Keratinocyte (primary cell): ENCODE results near the gene POU2F2. TPM values are rescaled to one million over a fixed set of nuclear protein-coding genes. Genes with fewer than 3 reads are reported as not detected.

Experiments used
- DNase-seq: peaks from one replicate; pipeline ENCODE4 v3.0.0-alpha.2; 2011; ENCODE audit warnings: low read depth, missing footprints, low spot score
- FAIRE-seq: peaks from 2 replicates; lab custom pipeline; 2011; peaks lifted over from hg19 to GRCh38; lab: Jason Lieb, UNC
- H2AFZ ChIP-seq: 2 replicates; pipeline ENCODE4 v1.6.0; 2012; ENCODE audit warnings: low read length, control low read depth, inconsistent platforms; ENCODE audit not compliant: control insufficient read depth
- H3K27ac ChIP-seq: 2 replicates; pipeline ENCODE4 v1.5.1; 2011; ENCODE audit warnings: low read length; ENCODE audit not compliant: control insufficient read depth, insufficient read depth
- H3K27me3 ChIP-seq: 3 replicates; pipeline ENCODE4 v1.6.0; 2011; ENCODE audit warnings: low read length; ENCODE audit not compliant: control insufficient read depth, insufficient read depth; ENCODE audit errors: extremely low read depth
- H3K36me3 ChIP-seq, 2 experiments: 2 replicates in 1 of 2; 3 replicates in 1 of 2; pipeline ENCODE4 v1.5.1; 2011; ENCODE audit warnings: low read length in 2 of 2, mild to moderate bottlenecking in 1 of 2; ENCODE audit not compliant: control insufficient read depth in 2 of 2, insufficient read depth in 2 of 2; ENCODE audit errors: extremely low read depth in 1 of 2
- H3K4me1 ChIP-seq: 3 replicates; pipeline ENCODE4 v1.5.1; 2011; ENCODE audit warnings: low read length; ENCODE audit not compliant: control insufficient read depth, insufficient read depth; ENCODE audit errors: extremely low read depth
- H3K4me2 ChIP-seq: 3 replicates; pipeline ENCODE4 v1.6.0; 2011; ENCODE audit warnings: low read depth, low read length; ENCODE audit not compliant: control insufficient read depth, insufficient read depth; ENCODE audit errors: extremely low read depth
- H3K4me3 ChIP-seq, 3 experiments: fragments of 200-600 bp in 1 of 3; sonication (generic) in 1 of 3; 2 replicates in 2 of 3; 3 replicates in 1 of 3; pipeline ENCODE4 v1.5.1; 2011 to 2016; ENCODE audit warnings: low read length in 3 of 3, mild to moderate bottlenecking in 3 of 3, control low read depth in 2 of 3, inconsistent platforms in 1 of 3, low read depth in 1 of 3, mixed read lengths in 1 of 3, mixed run types in 1 of 3, moderate library complexity in 1 of 3; ENCODE audit not compliant: control insufficient read depth in 2 of 3, insufficient read depth in 2 of 3; ENCODE audit errors: extremely low read depth in 1 of 3
- H3K79me2 ChIP-seq: 2 replicates; pipeline ENCODE4 v1.6.0; 2012; ENCODE audit warnings: low read length; ENCODE audit not compliant: control insufficient read depth, insufficient read depth
- H3K9ac ChIP-seq: 3 replicates; pipeline ENCODE4 v1.6.0; 2011; ENCODE audit warnings: low read length; ENCODE audit not compliant: control insufficient read depth, insufficient read depth; ENCODE audit errors: extremely low read depth
- H3K9me1 ChIP-seq: 3 replicates; pipeline ENCODE4 v1.6.0; 2011; ENCODE audit warnings: low read length; ENCODE audit not compliant: control insufficient read depth, insufficient read depth; ENCODE audit errors: extremely low read depth
- H3K9me3 ChIP-seq: 2 replicates; pipeline ENCODE4 v1.5.1; 2012; ENCODE audit warnings: low read depth, low read length; ENCODE audit not compliant: control insufficient read depth
- H4K20me1 ChIP-seq: 3 replicates; pipeline ENCODE4 v1.6.0; 2011; ENCODE audit warnings: low read length; ENCODE audit not compliant: control insufficient read depth, insufficient read depth; ENCODE audit errors: extremely low read depth
- EZH2 ChIP-seq: IDR thresholded peaks from one replicate; pipeline ENCODE4 v1.6.1; 2012; ENCODE audit warnings: inconsistent platforms, mild to moderate bottlenecking, low read length, moderate library complexity
- dilution Hi-C: fragments of 300-500 bp; cut with MboI; formaldehyde crosslinking; loops from one replicate; pipeline ENCODE4 v1.7.0; 2020; ENCODE audit warnings: low sequenced_read_pairs; ENCODE audit not compliant: extremely low pct_ligation_motif_present
- polyA plus RNA-seq, 5 experiments: library from polyadenylated mRNA; depleted of rRNA in 3 of 5; stranded (reverse) in 3 of 5; stranded (forward) in 1 of 5; unstranded in 1 of 5; fragments of >200 nt; gene quantifications; 1 replicate in 1 of 5; 2 replicates in 3 of 5; 3 replicates in 1 of 5; pipeline versions ENCODE4 v1.2.1 to v1.2.3, GENCODE V29; 2011 to 2012; ENCODE audit warnings: missing spikeins in 2 of 5, low read depth in 1 of 5, low replicate concordance in 1 of 5
- TF ChIP-seq, protein P1 (sequence below), 3 experiments: IDR thresholded peaks in 1 of 3; conservative IDR thresholded peaks in 1 of 3; optimal IDR thresholded peaks in 1 of 3; 2 replicates in 2 of 3; 3 replicates in 1 of 3; pipeline versions ENCODE3 to v1.5.1; 2011; ENCODE audit warnings: low read length in 3 of 3, mild to moderate bottlenecking in 3 of 3, moderate library complexity in 2 of 3, control low read depth in 1 of 3, inconsistent platforms in 1 of 3; ENCODE audit not compliant: insufficient read depth in 2 of 3; ENCODE audit errors: extremely low read depth in 1 of 3

POU2F2 gene
- polyA plus RNA-seq, 1 donor (not counting 4 experiments of a cell fraction or from before 2014, with no cell fraction given), result 7.0 TPM

DNA sequence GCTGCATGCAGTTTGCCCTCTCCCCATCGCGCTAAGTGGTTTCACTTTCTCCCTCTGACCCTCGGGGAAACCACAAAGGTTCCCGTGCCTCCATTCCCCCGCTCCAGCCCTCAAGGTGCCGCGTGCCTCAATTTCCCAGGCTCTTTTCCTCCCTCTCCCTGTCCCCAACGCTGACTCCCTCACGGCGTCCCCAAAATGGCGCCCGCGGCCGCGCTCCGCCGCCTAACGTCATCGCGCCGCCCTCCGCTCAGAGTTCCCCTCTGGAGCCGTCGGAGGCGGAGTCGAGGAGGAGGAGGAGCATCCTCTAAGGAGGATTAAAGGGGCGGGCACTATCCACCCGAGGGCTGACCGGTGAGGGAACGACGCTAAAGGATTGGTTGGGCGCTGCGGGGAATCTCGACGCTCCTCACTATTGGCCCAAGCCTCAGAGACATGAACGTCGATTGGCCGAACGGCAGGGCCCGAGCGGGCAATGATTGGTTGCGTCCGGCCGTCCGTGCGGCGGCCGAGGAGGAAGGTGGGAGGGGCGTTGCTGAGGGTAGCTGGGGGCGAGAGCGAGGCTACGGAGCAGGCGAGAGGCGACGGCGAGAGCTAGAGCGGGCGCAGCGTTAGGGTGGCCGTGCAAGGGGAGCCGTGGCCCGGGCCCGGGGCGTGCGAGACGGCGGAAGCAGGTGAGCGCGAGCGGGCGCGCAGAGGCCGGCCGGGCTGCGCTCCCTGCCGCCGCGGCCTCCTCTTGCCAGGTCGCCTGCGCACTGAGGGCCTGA is 56.4 kb downstream of the POU2F2 start, which contains the start of gene ZNF574:
Gene ZNF574, plus strand, starts transcription at position 551 of the 764 bp plus-strand sequence. CDS start 2,441 bp downstream, outside the sequence.
- peaks cover 10% of the 10 kb centered on the region for H3K9me1 ChIP-seq
- peak within 1 kb of the TSS; percentile 100 for H3K9ac ChIP-seq
- peak within 1 kb of the TSS; percentile 89 to 98 (median 91) for H3K4me3 ChIP-seq
- peaks cover 13 to 16% of the 10 kb centered on the region in 2 experiments for H3K36me3 ChIP-seq
- peaks cover 37% of the 10 kb centered on the region for H3K4me1 ChIP-seq
- peak within 1 kb of the TSS; percentile 100 for H3K27ac ChIP-seq
- peak; percentile 94 for DNase-seq
- peak; percentile 92 for FAIRE-seq
- peaks cover 21% of the 10 kb centered on the region for H4K20me1 ChIP-seq
- peaks cover 49% of the 10 kb centered on the region for H3K79me2 ChIP-seq
- no peaks in the 10 kb centered on the region for H3K27me3 ChIP-seq
- no peaks in the 10 kb centered on the region for H3K9me3 ChIP-seq
- H2AFZ ChIP-seq, result peak within 1 kb of the TSS; percentile 96
- dilution Hi-C loops, result no loop called here
- peak within 1 kb of the TSS; percentile 86 for H3K4me2 ChIP-seq
- TF ChIP-seq, protein P1, sequence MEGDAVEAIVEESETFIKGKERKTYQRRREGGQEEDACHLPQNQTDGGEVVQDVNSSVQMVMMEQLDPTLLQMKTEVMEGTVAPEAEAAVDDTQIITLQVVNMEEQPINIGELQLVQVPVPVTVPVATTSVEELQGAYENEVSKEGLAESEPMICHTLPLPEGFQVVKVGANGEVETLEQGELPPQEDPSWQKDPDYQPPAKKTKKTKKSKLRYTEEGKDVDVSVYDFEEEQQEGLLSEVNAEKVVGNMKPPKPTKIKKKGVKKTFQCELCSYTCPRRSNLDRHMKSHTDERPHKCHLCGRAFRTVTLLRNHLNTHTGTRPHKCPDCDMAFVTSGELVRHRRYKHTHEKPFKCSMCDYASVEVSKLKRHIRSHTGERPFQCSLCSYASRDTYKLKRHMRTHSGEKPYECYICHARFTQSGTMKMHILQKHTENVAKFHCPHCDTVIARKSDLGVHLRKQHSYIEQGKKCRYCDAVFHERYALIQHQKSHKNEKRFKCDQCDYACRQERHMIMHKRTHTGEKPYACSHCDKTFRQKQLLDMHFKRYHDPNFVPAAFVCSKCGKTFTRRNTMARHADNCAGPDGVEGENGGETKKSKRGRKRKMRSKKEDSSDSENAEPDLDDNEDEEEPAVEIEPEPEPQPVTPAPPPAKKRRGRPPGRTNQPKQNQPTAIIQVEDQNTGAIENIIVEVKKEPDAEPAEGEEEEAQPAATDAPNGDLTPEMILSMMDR (optimal IDR thresholded peaks at IDR 0.05 in 1 of 3, IDR thresholded peaks at IDR 0.05 in 1 of 3, conservative IDR thresholded peaks at IDR 0.05 in 1 of 3; ENCODE audit: extremely low read depth in 1 of 3, insufficient read depth in 2 of 3, low read length in 3 of 3), result no peak
- no peak for TF ChIP-seq EZH2

DNA sequence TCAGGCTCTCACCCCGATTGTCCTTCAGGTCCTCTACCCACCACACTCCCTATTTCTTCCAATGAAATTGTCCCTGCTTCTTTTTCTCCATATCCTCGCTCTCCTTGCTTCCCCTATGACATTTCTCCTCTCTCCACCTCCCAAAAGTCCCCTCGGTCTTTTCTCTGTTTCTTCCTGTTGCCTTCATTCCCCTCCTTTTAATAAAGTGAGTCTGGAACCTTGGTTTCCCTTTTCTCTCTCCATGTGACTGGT is 57.0 kb downstream of the POU2F2 start:
- peak overlapping the region; percentile 100 for H3K9ac ChIP-seq
- dilution Hi-C loops, result no loop called here
- H3K27ac ChIP-seq, result peak overlapping the region; percentile 100
- no peaks in the 10 kb centered on the region for H3K9me3 ChIP-seq
- no peak for DNase-seq
- H3K79me2 ChIP-seq, result peaks cover 44% of the 10 kb centered on the region
- H3K27me3 ChIP-seq, result no peaks in the 10 kb centered on the region
- no peak for FAIRE-seq
- H3K4me3 ChIP-seq, result peak overlapping the region; percentile 37 to 98 (median 91)
- H3K36me3 ChIP-seq, result peaks cover 10 to 12% of the 10 kb centered on the region in 2 experiments
- TF ChIP-seq, protein P1 (optimal IDR thresholded peaks at IDR 0.05 in 1 of 3, IDR thresholded peaks at IDR 0.05 in 1 of 3, conservative IDR thresholded peaks at IDR 0.05 in 1 of 3; ENCODE audit: extremely low read depth in 1 of 3, insufficient read depth in 2 of 3, low read length in 3 of 3), result no peak
- no peak for TF ChIP-seq EZH2
- peaks cover 37% of the 10 kb centered on the region for H3K4me1 ChIP-seq
- H2AFZ ChIP-seq, result peak overlapping the region; percentile 96
- peaks cover 21% of the 10 kb centered on the region for H4K20me1 ChIP-seq
- H3K4me2 ChIP-seq, result peak overlapping the region; percentile 86
- peaks cover 10% of the 10 kb centered on the region for H3K9me1 ChIP-seq
